Breast epithelium (tissue), 4 donors: Measurements from ENCODE around the gene INPP5F. TPM values are rescaled to one million over a fixed set of nuclear protein-coding genes. Genes with fewer than 3 reads are reported as not detected.

ENCODE experiments used
- DNase-seq, 2 donors: peaks; one replicate each; pipeline ENCODE4 v3.0.0-alpha.2; 2019; ENCODE audit warnings: low spot score in 2 of 2
- H3K27ac ChIP-seq, 2 donors: fragments of 200-600 bp; sonication (generic) in 1 of 2; one replicate each; pipeline ENCODE4 v1.5.1; 2016 to 2019; ENCODE audit warnings: mild to moderate bottlenecking in 1 of 2
- H3K27me3 ChIP-seq, 2 donors: fragments of 200-600 bp; sonication (generic) in 1 of 2; one replicate each; pipeline versions ENCODE4 v1.5.1 to v1.6.0; 2017 to 2019; ENCODE audit warnings: control low read depth in 1 of 2, mild to moderate bottlenecking in 1 of 2
- H3K36me3 ChIP-seq: fragments of 200-600 bp; one replicate; pipeline ENCODE4 v1.5.1; 2019
- H3K4me1 ChIP-seq, 2 donors: fragments of 200-600 bp; sonication (generic); one replicate each; pipeline ENCODE4 v1.5.1; 2016 to 2019; ENCODE audit warnings: control low read depth in 1 of 2
- H3K4me3 ChIP-seq, 3 donors: fragments of 200-600 bp; sonication (generic); 1 replicate in 2 of 3; 2 replicates in 1 of 3; pipeline ENCODE4 v1.5.1; 2016 to 2019; ENCODE audit warnings: mild to moderate bottlenecking in 3 of 3, moderate library complexity in 2 of 3
- H3K9me3 ChIP-seq, 2 donors: fragments of 200-600 bp; sonication (generic) in 1 of 2; one replicate each; pipeline ENCODE4 v1.5.1; 2016 to 2019; ENCODE audit warnings: control low read depth in 1 of 2
- CTCF ChIP-seq, 3 donors: fragments of 450-650 bp; IDR thresholded peaks; one replicate each; pipeline ENCODE4 v1.5.1; 2016 to 2017; ENCODE audit warnings: antibody characterized with exemption in 3 of 3, mild to moderate bottlenecking in 3 of 3, moderate library complexity in 3 of 3
- POLR2A ChIP-seq: fragments of 450-650 bp; IDR thresholded peaks from one replicate; pipeline ENCODE4 v1.6.1; 2016; ENCODE audit warnings: antibody characterized with exemption, mild to moderate bottlenecking, moderate library complexity
- POLR2AphosphoS5 ChIP-seq, 3 donors: sonication (generic); formaldehyde crosslinking; IDR thresholded peaks; one replicate each; pipeline ENCODE4 v1.6.1; 2017; ENCODE audit warnings: antibody characterized with exemption in 3 of 3
- intact Hi-C: fragments of 100-400 bp; cut with DNase I; formaldehyde crosslinking; loops from one replicate; pipeline ENCODE4 v1.15.1; 2023; ENCODE audit warnings: low total_unique reads
- total RNA-seq, 3 donors: library from RNA; depleted of rRNA; stranded (reverse); fragments of >200 nt; gene quantifications; one replicate each; pipeline ENCODE4 v1.1.0, GENCODE V29; 2016

INPP5F gene
- total RNA-seq, 3 donors from 2014 or later = 13.1 to 15.1 (median 14.6) TPM

- no peak overlapping the region for H3K4me3 ChIP-seq
- no peak for TF ChIP-seq POLR2A
- no peak for TF ChIP-seq CTCF (IDR thresholded peaks at IDR 0.05)
- TF ChIP-seq POLR2AphosphoS5 (IDR thresholded peaks at IDR 0.05) = no peak
- no peaks in the 10 kb centered on the region for H3K36me3 ChIP-seq
- intact Hi-C loops = no loop called here
- DNase-seq = no peak
- no peaks in the 10 kb centered on the region for H3K4me1 ChIP-seq
- H3K9me3 ChIP-seq = no peaks in the 10 kb centered on the region
- no peak overlapping the region for H3K27ac ChIP-seq
- H3K27me3 ChIP-seq = no peaks in the 10 kb centered on the region
Observed at GRCh38 chr10:119796039-119796438, 70.2 kb downstream of the INPP5F start.

GRCh38 chr10:119801176-119801575 lies 75.3 kb downstream of the INPP5F start:
- no peak overlapping the region for H3K4me3 ChIP-seq
- no peak for DNase-seq
- H3K36me3 ChIP-seq = no peaks in the 10 kb centered on the region
- no peaks in the 10 kb centered on the region for H3K9me3 ChIP-seq
- TF ChIP-seq POLR2A (no peak), CTCF (IDR thresholded peaks at IDR 0.05) (no peak), POLR2AphosphoS5 (IDR thresholded peaks at IDR 0.05) (no peak)
- no peaks in the 10 kb centered on the region for H3K4me1 ChIP-seq
- no peak overlapping the region for H3K27ac ChIP-seq
- intact Hi-C loops = no loop called here
- no peaks in the 10 kb centered on the region for H3K27me3 ChIP-seq

GRCh38 chr10:119801998-119802538 lies 76.2 kb downstream of the INPP5F start:
- no peak for DNase-seq

GRCh38 chr10:119803264-119803663 lies 77.4 kb downstream of the INPP5F start:
- Histone ChIP-seq H3K27me3 (no peaks in the 10 kb centered on the region), H3K9me3 (no peaks in the 10 kb centered on the region), H3K4me3 (no peak overlapping the region), H3K27ac (no peak overlapping the region), H3K4me1 (no peaks in the 10 kb centered on the region), H3K36me3 (no peaks in the 10 kb centered on the region)
- intact Hi-C loops = no loop called here
- DNase-seq = no peak
- no peak for TF ChIP-seq POLR2A
- no peak for TF ChIP-seq POLR2AphosphoS5 (IDR thresholded peaks at IDR 0.05)
- TF ChIP-seq CTCF (IDR thresholded peaks at IDR 0.05) = no peak

More at GRCh38 chr10:119801998-119802538, 76.2 kb downstream of the INPP5F start:
- intact Hi-C loops = no loop called here
- H3K4me3 ChIP-seq = no peak overlapping the region
- H3K9me3 ChIP-seq = no peaks in the 10 kb centered on the region
- TF ChIP-seq CTCF (IDR thresholded peaks at IDR 0.05) (no peak), POLR2A (no peak), POLR2AphosphoS5 (IDR thresholded peaks at IDR 0.05) (no peak)
- H3K36me3 ChIP-seq = no peaks in the 10 kb centered on the region
- no peaks in the 10 kb centered on the region for H3K4me1 ChIP-seq
- no peaks in the 10 kb centered on the region for H3K27me3 ChIP-seq
- H3K27ac ChIP-seq = no peak overlapping the region

- intact Hi-C loops = no loop called here
- no peak for TF ChIP-seq POLR2A
- Histone ChIP-seq H3K4me1 (no peaks in the 10 kb centered on the region), H3K36me3 (no peaks in the 10 kb centered on the region), H3K27me3 (no peaks in the 10 kb centered on the region), H3K27ac (no peak overlapping the region), H3K4me3 (no peak overlapping the region), H3K9me3 (no peaks in the 10 kb centered on the region)
- no peak for DNase-seq
Observed at GRCh38 chr10:119805702-119806230, 79.9 kb downstream of the INPP5F start.
